H1 (cell line): ENCODE data around the gene ACOT7. TPM values are rescaled to one million over a fixed set of nuclear protein-coding genes. Genes with fewer than 3 reads are reported as not detected.
A peak's percentile ranks its signal among the peaks of the same experiment; 100 is the strongest.

ENCODE experiments used
- CTCF ChIA-PET: fragments of 300-600 bp; sonication (Branson Sonifier 250); formaldehyde crosslinking; loops from one replicate; lab custom pipeline; 2021; ENCODE audit not compliant: partially characterized antibody; lab: Charles Lee
- POLR2A ChIA-PET: fragments of 300-600 bp; sonication (Branson Sonifier 250); formaldehyde crosslinking; loops from one replicate; lab custom pipeline; 2021; ENCODE audit warnings: inconsistent platforms; ENCODE audit not compliant: partially characterized antibody; lab: Charles Lee
- DNase-seq, 2 experiments: peaks; one replicate each; pipeline versions ENCODE4 v3.0.0 to v3.0.0-alpha.2; 2010 to 2022; ENCODE audit warnings: low spot score in 2 of 2, low read depth in 1 of 2, mixed read lengths in 1 of 2
- FAIRE-seq: peaks from 2 replicates; lab custom pipeline; 2011; peaks lifted over from hg19 to GRCh38; lab: Jason Lieb, UNC
- H2AFZ ChIP-seq: 2 replicates; pipeline ENCODE4 v1.8.1; 2012; ENCODE audit warnings: low read length, inconsistent platforms
- H2AK5ac ChIP-seq: 2 replicates; pipeline ENCODE4 v1.6.1; 2013; ENCODE audit warnings: low read depth, low read length
- H2BK120ac ChIP-seq: replicated peaks from 2 replicates; pipeline ENCODE3; 2013; ENCODE audit warnings: low read depth, low read length, inconsistent platforms
- H2BK12ac ChIP-seq: 2 replicates; pipeline ENCODE4 v1.6.1; 2013; ENCODE audit warnings: low read depth, low read length
- H2BK15ac ChIP-seq: 2 replicates; pipeline ENCODE4 v1.6.1; 2013; ENCODE audit warnings: low read length
- H2BK20ac ChIP-seq: 2 replicates; pipeline ENCODE4 v1.6.1; 2013; ENCODE audit warnings: low read length
- H2BK5ac ChIP-seq: 2 replicates; pipeline ENCODE4 v1.6.1; 2013; ENCODE audit warnings: low read depth, low read length
- H3K14ac ChIP-seq: 2 replicates; pipeline ENCODE4 v1.6.1; 2013; ENCODE audit warnings: inconsistent platforms; ENCODE audit not compliant: insufficient read length
- H3K18ac ChIP-seq: 2 replicates; pipeline ENCODE4 v1.6.1; 2013; ENCODE audit warnings: low read length; ENCODE audit errors: extremely low read depth
- H3K23ac ChIP-seq: 2 replicates; pipeline ENCODE4 v1.6.1; 2013; ENCODE audit warnings: inconsistent platforms; ENCODE audit not compliant: insufficient read length
- H3K23me2 ChIP-seq: 2 replicates; pipeline ENCODE4 v1.6.1; 2013; ENCODE audit warnings: low read depth, low read length
- H3K27ac ChIP-seq: 2 replicates; pipeline ENCODE4 v1.6.1; 2011; ENCODE audit warnings: low read depth, low read length, inconsistent platforms
- H3K27me3 ChIP-seq, 4 experiments: replicated peaks in 1 of 4; 1 replicate in 1 of 4; 2 replicates in 3 of 4; pipeline versions ENCODE4 v1.6.1 to v1.8.1; 2011 to 2013; ENCODE audit warnings: low read length in 3 of 4, mild to moderate bottlenecking in 3 of 4, inconsistent platforms in 2 of 4, mixed read lengths in 2 of 4, moderate library complexity in 1 of 4; ENCODE audit not compliant: control insufficient read depth in 3 of 4, insufficient read depth in 3 of 4; ENCODE audit errors: extremely low read depth in 1 of 4
- H3K36me3 ChIP-seq, 4 experiments: 2 replicates each; pipeline versions ENCODE4 v1.6.1 to v1.8.1; 2011 to 2013; ENCODE audit warnings: mild to moderate bottlenecking in 4 of 4, low read length in 3 of 4, moderate library complexity in 2 of 4, control low read depth in 1 of 4, inconsistent platforms in 1 of 4; ENCODE audit not compliant: insufficient read depth in 4 of 4, control insufficient read depth in 2 of 4
- H3K4ac ChIP-seq: replicated peaks from 2 replicates; pipeline ENCODE3; 2013; ENCODE audit warnings: low read length, low read depth, mixed read lengths, inconsistent platforms; ENCODE audit not compliant: insufficient read length
- H3K4me1 ChIP-seq, 4 experiments: replicated peaks in 1 of 4; 1 replicate in 1 of 4; 2 replicates in 3 of 4; pipeline versions ENCODE4 v1.6.1 to v1.8.1; 2011 to 2013; ENCODE audit warnings: low read length in 3 of 4, inconsistent platforms in 2 of 4, mixed read lengths in 1 of 4; ENCODE audit not compliant: insufficient read depth in 4 of 4, control insufficient read depth in 3 of 4
- H3K4me2 ChIP-seq, 2 experiments: 2 replicates each; pipeline versions ENCODE4 v1.6.1 to v1.8.1; 2011 to 2013; ENCODE audit warnings: low read depth in 2 of 2, low read length in 2 of 2, control low read depth in 1 of 2, inconsistent platforms in 1 of 2, mild to moderate bottlenecking in 1 of 2; ENCODE audit not compliant: insufficient read depth in 1 of 2
- H3K4me3 ChIP-seq, 4 experiments: fragments of 200-600, 300-600 bp in 1 of 4; sonication (generic), shearing (Covaris generic), sonication (Bioruptor Twin) in 1 of 4; 2 replicates each; pipeline versions ENCODE4 v1.5.1 to v1.8.1; 2011 to 2016; ENCODE audit warnings: low read length in 4 of 4, low read depth in 3 of 4, control low read depth in 2 of 4, inconsistent platforms in 2 of 4, mild to moderate bottlenecking in 2 of 4, mixed read lengths in 1 of 4, moderate library complexity in 1 of 4; ENCODE audit not compliant: insufficient read depth in 2 of 4; ENCODE audit errors: extremely low read depth in 1 of 4
- H3K56ac ChIP-seq: replicated peaks from 2 replicates; pipeline ENCODE3; 2013; ENCODE audit warnings: low read depth, mild to moderate bottlenecking, mixed read lengths, low read length, inconsistent platforms; ENCODE audit not compliant: insufficient read length
- H3K79me1 ChIP-seq: 2 replicates; pipeline ENCODE4 v1.6.1; 2013; ENCODE audit warnings: low read depth, low read length, control low read depth
- H3K79me2 ChIP-seq, 2 experiments: 2 replicates each; pipeline versions ENCODE4 v1.6.1 to v1.8.1; 2012 to 2013; ENCODE audit warnings: low read length in 2 of 2, mild to moderate bottlenecking in 2 of 2, inconsistent platforms in 1 of 2; ENCODE audit not compliant: insufficient read depth in 2 of 2, control insufficient read depth in 1 of 2
- H3K9ac ChIP-seq, 4 experiments: replicated peaks in 1 of 4; 1 replicate in 1 of 4; 2 replicates in 3 of 4; pipeline versions ENCODE4 v1.6.1 to v1.8.1; 2011 to 2013; ENCODE audit warnings: low read depth in 3 of 4, low read length in 3 of 4, control low read depth in 2 of 4, mild to moderate bottlenecking in 2 of 4, moderate library complexity in 2 of 4, inconsistent platforms in 1 of 4; ENCODE audit errors: extremely low read depth in 1 of 4
- H3K9me3 ChIP-seq, 2 experiments: 2 replicates each; pipeline versions ENCODE4 v1.6.1 to v1.8.1; 2012 to 2013; ENCODE audit warnings: mild to moderate bottlenecking in 2 of 2, moderate library complexity in 2 of 2, control low read depth in 1 of 2, inconsistent platforms in 1 of 2, low read depth in 1 of 2, low read length in 1 of 2, mixed read lengths in 1 of 2; ENCODE audit not compliant: insufficient read depth in 2 of 2
- H4K20me1 ChIP-seq, 2 experiments: replicated peaks in 1 of 2; 2 replicates each; pipeline versions ENCODE3 to v1.8.1; 2011 to 2013; ENCODE audit warnings: inconsistent platforms in 2 of 2, low read length in 2 of 2, mild to moderate bottlenecking in 1 of 2; ENCODE audit not compliant: insufficient read depth in 2 of 2, control insufficient read depth in 1 of 2
- H4K5ac ChIP-seq: 2 replicates; pipeline ENCODE4 v1.6.1; 2013; ENCODE audit warnings: low read length, low read depth, mixed read lengths, inconsistent platforms; ENCODE audit not compliant: insufficient read length
- H4K8ac ChIP-seq: 2 replicates; pipeline ENCODE4 v1.8.0; 2013; ENCODE audit warnings: mild to moderate bottlenecking, moderate library complexity, low read length, inconsistent platforms; ENCODE audit not compliant: insufficient read depth; ENCODE audit errors: extremely low read depth
- H4K91ac ChIP-seq: replicated peaks from 2 replicates; pipeline ENCODE3; 2013; ENCODE audit warnings: low read length, mixed read lengths, inconsistent platforms; ENCODE audit not compliant: insufficient read length
- GABPA ChIP-seq: IDR thresholded peaks from 2 replicates; pipeline ENCODE4 v1.6.1; 2011; ENCODE audit warnings: mild to moderate bottlenecking, low read length, moderate library complexity, borderline replicate concordance; ENCODE audit not compliant: insufficient read depth
- JUN ChIP-seq: IDR thresholded peaks from 2 replicates; pipeline ENCODE4 v1.6.1; 2011; ENCODE audit warnings: low read depth, mild to moderate bottlenecking, improper control_type of control experiment, low read length
- JUND ChIP-seq: IDR thresholded peaks from 2 replicates; pipeline ENCODE4 v1.6.1; 2011; ENCODE audit warnings: mild to moderate bottlenecking, improper control_type of control experiment, low read length
- POLR2AphosphoS5 ChIP-seq: IDR thresholded peaks from 2 replicates; pipeline ENCODE4 v1.6.1; 2011; ENCODE audit warnings: low read depth, low read length
- RAD21 ChIP-seq, 2 experiments: IDR thresholded peaks in 1 of 2; conservative IDR thresholded peaks in 1 of 2; 2 replicates each; pipeline ENCODE4 v1.6.1; 2011; ENCODE audit warnings: low read depth in 2 of 2, low read length in 2 of 2, improper control_type of control experiment in 1 of 2, inconsistent platforms in 1 of 2, mild to moderate bottlenecking in 1 of 2, moderate library complexity in 1 of 2
- TAF7 ChIP-seq: optimal IDR thresholded peaks from 2 replicates; pipeline ENCODE3; 2011; ENCODE audit warnings: low read depth, mild to moderate bottlenecking, inconsistent platforms, low read length, moderate library complexity, borderline replicate concordance
- WGBS, 2 experiments: shearing (Covaris generic) in 1 of 2; methylation state at CpG; one replicate each; pipeline versions ENCODE4 v1.1.6 to v1.1.7; 2013 to 2015; ENCODE audit warnings: low lambda C conversion rate in 2 of 2, mixed read lengths in 2 of 2, inconsistent platforms in 1 of 2, low coverage in 1 of 2, missing lambda C conversion rate in 1 of 2; ENCODE audit not compliant: insufficient replicate concordance in 2 of 2, insufficient coverage in 1 of 2, insufficient read length in 1 of 2; ENCODE audit errors: extremely low coverage in 1 of 2, missing lambda C conversion rate in 1 of 2; 5-methylcytosine and 5-hydroxymethylcytosine counted together
- polyA plus RNA-seq, 7 experiments: library from polyadenylated mRNA; depleted of rRNA in 3 of 7; stranded (reverse) in 5 of 7; unstranded in 2 of 7; fragments of >200 nt in 5 of 7; fragments of 200-250 nt in 2 of 7; gene quantifications; 1 replicate in 5 of 7; 2 replicates in 1 of 7; 4 replicates in 1 of 7; pipeline versions ENCODE4 v1.2.1 to v1.2.3, GENCODE V29; 2011 to 2013; ENCODE audit warnings: missing spikeins in 2 of 7, mixed read lengths in 2 of 7
- total RNA-seq: library from RNA; stranded (reverse); fragmentation: NEBNext Ultra II Directional; extraction: Animal tissue kit (Norgen Biotek cat#: 25700); gene quantifications from 2 replicates; pipeline ENCODE4 v1.2.1, GENCODE V29; 2021
- TF ChIP-seq, protein P1 (sequence below), 3 experiments: IDR thresholded peaks; 1 replicate in 2 of 3; 2 replicates in 1 of 3; pipeline versions ENCODE4 v1.5.1 to v1.6.1; 2011; ENCODE audit warnings: low read length in 3 of 3, mild to moderate bottlenecking in 3 of 3, inconsistent platforms in 2 of 3, low read depth in 1 of 3, moderate library complexity in 1 of 3; ENCODE audit not compliant: insufficient read depth in 1 of 3; ENCODE audit errors: control extremely low read depth in 1 of 3

The ACOT7 gene
- total and polyA plus RNA-seq, 2 of the 8 experiments (the other 6 are each of a cell fraction or from before 2014, with no cell fraction given), result 151 to 214 TPM

DNA sequence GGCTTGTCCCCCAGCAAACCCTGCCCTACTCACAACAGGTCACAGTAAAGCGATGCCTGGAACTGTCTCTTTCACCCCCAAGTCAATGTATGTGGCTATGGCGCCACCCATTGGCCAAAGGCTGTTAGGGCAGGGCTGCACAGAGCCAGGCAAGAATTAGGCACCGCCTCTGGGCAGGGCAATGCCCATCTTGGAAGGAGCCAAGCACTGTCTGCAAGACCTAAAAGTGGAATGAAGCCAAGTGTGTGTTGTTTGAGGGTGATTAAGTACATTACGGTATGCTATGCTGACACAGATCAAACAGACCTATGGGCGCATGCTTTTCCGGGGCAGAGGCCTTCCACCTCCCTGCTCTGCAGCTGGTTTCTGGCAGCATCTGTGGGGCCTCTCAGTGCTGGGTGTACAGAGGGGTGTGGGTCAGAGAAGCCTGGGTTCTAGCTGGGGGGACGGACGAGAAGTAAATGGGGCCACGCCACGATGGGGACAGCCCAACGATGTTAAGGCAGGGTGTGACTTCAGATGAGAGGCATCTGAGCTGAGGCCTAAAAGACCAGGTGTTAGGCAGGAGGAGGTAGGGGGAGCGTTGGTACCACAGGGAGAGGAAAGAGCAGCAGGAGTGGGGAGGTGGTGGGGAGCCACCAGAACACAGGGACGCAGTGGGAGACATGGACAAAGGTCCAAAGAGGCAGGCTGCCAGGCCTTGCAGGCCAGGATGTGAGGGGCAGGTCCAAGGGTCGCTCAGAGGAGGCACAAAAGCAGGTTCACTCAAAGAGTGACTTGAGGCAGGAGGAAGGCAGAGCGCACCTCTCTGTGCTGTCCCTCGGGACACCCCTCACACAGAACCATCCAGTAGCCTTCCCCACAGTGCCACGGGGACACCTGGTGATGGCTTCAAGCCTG is 49.8 kb downstream of the ACOT7 start:
- Histone ChIP-seq H2BK12ac (peak overlapping the region; percentile 56; the same call in 1 of the 2 replicates), H3K18ac (no peak overlapping the region), H4K5ac (no peak overlapping the region), H3K9me3 (no peaks in the 10 kb centered on the region), H3K4ac (no peak overlapping the region), H4K20me1 (peaks cover 4 to 22% of the 10 kb centered on the region in 2 experiments), H3K56ac (no peak overlapping the region), H3K79me2 (no peaks in the 10 kb centered on the region), H2AFZ (no peak overlapping the region), H2BK15ac (no peak overlapping the region), H3K27ac (no peak overlapping the region), H3K27me3 (no peaks in the 10 kb centered on the region), H3K23ac (no peak overlapping the region), H4K91ac (no peak overlapping the region), H2BK5ac (no peak overlapping the region), H3K9ac (no peak overlapping the region), H2AK5ac (no peak overlapping the region), H3K36me3 (no peaks in the 10 kb centered on the region), H3K79me1 (peaks cover 4% of the 10 kb centered on the region; the same call in 1 of the 2 replicates), H4K8ac (no peak overlapping the region), H3K4me2 (no peak overlapping the region), H3K4me1 (peaks cover 3 to 7% (median 6%) of the 10 kb centered on the region in 4 experiments; a peak in 5 of 7 replicates), H3K14ac (no peak overlapping the region), H3K23me2 (no peaks in the 10 kb centered on the region), H3K4me3 (no peak overlapping the region), H2BK120ac (no peak overlapping the region), H2BK20ac (no peak overlapping the region)
- DNase-seq, result peak; percentile 31 to 92
- WGBS, 2 experiments, result 67% methylated on average over 17 of the region's 17 CpGs; no CpG with 5 or more reads in 1 of the 2 experiments
- peak; percentile 95 for FAIRE-seq
- TF ChIP-seq POLR2AphosphoS5, result no peak
- TF ChIP-seq JUN, result no peak
- TF ChIP-seq JUND, result no peak
- TF ChIP-seq GABPA, result peak; percentile 59; the same call in 1 of the 2 replicates
- TF ChIP-seq TAF7, result no peak
- TF ChIP-seq, protein P1, sequence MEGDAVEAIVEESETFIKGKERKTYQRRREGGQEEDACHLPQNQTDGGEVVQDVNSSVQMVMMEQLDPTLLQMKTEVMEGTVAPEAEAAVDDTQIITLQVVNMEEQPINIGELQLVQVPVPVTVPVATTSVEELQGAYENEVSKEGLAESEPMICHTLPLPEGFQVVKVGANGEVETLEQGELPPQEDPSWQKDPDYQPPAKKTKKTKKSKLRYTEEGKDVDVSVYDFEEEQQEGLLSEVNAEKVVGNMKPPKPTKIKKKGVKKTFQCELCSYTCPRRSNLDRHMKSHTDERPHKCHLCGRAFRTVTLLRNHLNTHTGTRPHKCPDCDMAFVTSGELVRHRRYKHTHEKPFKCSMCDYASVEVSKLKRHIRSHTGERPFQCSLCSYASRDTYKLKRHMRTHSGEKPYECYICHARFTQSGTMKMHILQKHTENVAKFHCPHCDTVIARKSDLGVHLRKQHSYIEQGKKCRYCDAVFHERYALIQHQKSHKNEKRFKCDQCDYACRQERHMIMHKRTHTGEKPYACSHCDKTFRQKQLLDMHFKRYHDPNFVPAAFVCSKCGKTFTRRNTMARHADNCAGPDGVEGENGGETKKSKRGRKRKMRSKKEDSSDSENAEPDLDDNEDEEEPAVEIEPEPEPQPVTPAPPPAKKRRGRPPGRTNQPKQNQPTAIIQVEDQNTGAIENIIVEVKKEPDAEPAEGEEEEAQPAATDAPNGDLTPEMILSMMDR (IDR thresholded peaks at IDR 0.05; ENCODE audit: control extremely low read depth in 1 of 3, insufficient read depth in 1 of 3, low read depth in 1 of 3, low read length in 3 of 3), result peak in 2 of 3 experiments; percentile 97 to 100; a peak in 3 of 4 replicates
- TF ChIP-seq RAD21 (IDR thresholded peaks at IDR 0.05 in 1 of 2, conservative IDR thresholded peaks at IDR 0.05 in 1 of 2; ENCODE audit: low read depth in 2 of 2, low read length in 2 of 2), result peak; percentile 99
- CTCF ChIA-PET, result interaction anchor here (0.6 to 15.2 kb wide), 33 partner anchors 9 to 307 kb away, joined by 3 to 280 read pairs (median 4); partner anchors contain the start of genes GPR153, HES2 and HES3
- POLR2A ChIA-PET, result interaction anchor here (1.7 to 1.8 kb wide), 2 partner anchors 12 to 97 kb away, joined by 5 to 9 read pairs; no protein-coding TSS in a partner anchor
